T-cell (primary cell): ENCODE measurements around the gene CACNA1A. TPM values are rescaled to one million over a fixed set of nuclear protein-coding genes. Genes with fewer than 3 reads are reported as not detected.
"Not testable (repeated sequence)": the region's sequence is repeated elsewhere in the genome, so short reads cannot be mapped to it uniquely, and the experiment has no call there.

Experiments used
- ATAC-seq, 4 experiments: fragments of 200-7000 bp in 3 of 4; fragments of 150-1000 bp in 1 of 4; cut with Tn5 transposase; replicated peaks in 1 of 4; 1 replicate in 3 of 4; 2 replicates in 1 of 4; pipeline ENCODE4 v1.10.0; 2021; ENCODE audit warnings: moderate library complexity in 3 of 4, mild to moderate bottlenecking in 2 of 4, moderate number of reproducible peaks in 1 of 4
- CTCF ChIA-PET, 2 donors: fragments of 300-600 bp; sonication (Branson Sonifier 250); formaldehyde crosslinking; loops; one replicate each; lab custom pipeline; 2022; ENCODE audit warnings: antibody characterized with exemption in 2 of 2; lab: Charles Lee
- POLR2A ChIA-PET, 2 donors: fragments of 300-600 bp; sonication (Branson Sonifier 250); formaldehyde crosslinking; loops; one replicate each; lab custom pipeline; 2022; ENCODE audit warnings: antibody characterized with exemption in 2 of 2; lab: Charles Lee
- DNase-seq, 35 experiments: peaks; one replicate each; pipeline versions ENCODE4 v3.0.0 to v3.0.0-alpha.2; 2013 to 2023
- H3K27ac ChIP-seq: one replicate; pipeline ENCODE4 v1.5.1; 2013; ENCODE audit warnings: low read length
- H3K27me3 ChIP-seq, 2 experiments: replicated peaks in 1 of 2; 1 replicate in 1 of 2; 2 replicates in 1 of 2; pipeline versions ENCODE4 v1.6.1 to v1.7.0; 2013; ENCODE audit warnings: low read length in 1 of 2, mixed read lengths in 1 of 2; ENCODE audit not compliant: control insufficient read depth in 2 of 2, insufficient read depth in 2 of 2; ENCODE audit errors: extremely low read depth in 1 of 2
- H3K36me3 ChIP-seq, 2 donors: 1 replicate in 1 of 2; 2 replicates in 1 of 2; pipeline versions ENCODE4 v1.6.1 to v1.7.0; 2013; ENCODE audit warnings: low read length in 1 of 2; ENCODE audit not compliant: control insufficient read depth in 2 of 2, insufficient read depth in 1 of 2; ENCODE audit errors: extremely low read depth in 1 of 2
- H3K4me1 ChIP-seq, 2 experiments: 1 replicate in 1 of 2; 2 replicates in 1 of 2; pipeline versions ENCODE4 v1.6.1 to v1.7.0; 2013; ENCODE audit warnings: low read length in 2 of 2, mixed read lengths in 1 of 2; ENCODE audit not compliant: insufficient read depth in 2 of 2, control insufficient read depth in 1 of 2; ENCODE audit errors: extremely low read depth in 1 of 2
- H3K4me3 ChIP-seq, 2 donors: 1 replicate in 1 of 2; 2 replicates in 1 of 2; pipeline versions ENCODE4 v1.5.1 to v1.7.0; 2013; ENCODE audit warnings: mild to moderate bottlenecking in 2 of 2, low read length in 1 of 2, moderate library complexity in 1 of 2; ENCODE audit not compliant: control insufficient read depth in 1 of 2; ENCODE audit errors: extremely low read depth in 1 of 2
- H3K9me3 ChIP-seq: 2 replicates; pipeline ENCODE4 v1.7.0; 2013
- H3K27ac Mint-ChIP-seq, 2 donors: one replicate each; pipeline ENCODE4 v1.8.0; 2020 to 2021; ENCODE audit warnings: mild to moderate bottlenecking in 2 of 2, mixed read lengths in 2 of 2
- H3K27me3 Mint-ChIP-seq, 2 donors: one replicate each; pipeline ENCODE4 v1.8.0; 2021 to 2022; ENCODE audit warnings: mixed read lengths in 2 of 2
- H3K36me3 Mint-ChIP-seq: one replicate; pipeline ENCODE4 v1.8.0; 2021; ENCODE audit warnings: mixed read lengths
- H3K4me1 Mint-ChIP-seq, 3 donors: one replicate each; pipeline ENCODE4 v1.8.0; 2020 to 2022; ENCODE audit warnings: mixed read lengths in 3 of 3, mild to moderate bottlenecking in 1 of 3
- H3K4me3 Mint-ChIP-seq, 3 donors: one replicate each; pipeline ENCODE4 v1.8.0; 2020 to 2022; ENCODE audit warnings: mild to moderate bottlenecking in 3 of 3, mixed read lengths in 3 of 3, moderate library complexity in 3 of 3
- H3K9me3 Mint-ChIP-seq, 3 donors: one replicate each; pipeline ENCODE4 v1.8.0; 2020 to 2022; ENCODE audit warnings: mixed read lengths in 3 of 3
- WGBS: methylation state at CpG from one replicate; pipeline ENCODE4 v1.1.5; 2013; ENCODE audit warnings: missing lambda C conversion rate; ENCODE audit not compliant: insufficient coverage; 5-methylcytosine and 5-hydroxymethylcytosine counted together
- total RNA-seq, 35 experiments: library from RNA in 6 of 35; stranded (reverse) in 6 of 35; fragments of 120-200 nt in 1 of 35; gene quantifications; one replicate each; pipeline versions ENCODE4 v1.2.1 to v1.2.4 and lab custom pipeline; 2013 to 2026

CACNA1A gene
- total RNA-seq, 5 donors from 2014 or later (not counting 1 experiment from before 2014, with no cell fraction given): 0.33 to 0.89 (median 0.51) TPM

- ChIA-PET CTCF (interaction anchor here in 1 of 2 donors (0.6 kb wide), 2 partner anchors 154 to 795 kb away, joined by 3 read pairs; no protein-coding TSS in a partner anchor), POLR2A (no interaction called here)
- H3K27me3 ChIP-seq: peaks cover 0 to 24% of the 10 kb centered on the region in 2 experiments
- Mint-ChIP-seq H3K4me3 (no peak overlapping the region), H3K9me3 (peaks cover 0 to 27% (median 12%) of the 10 kb centered on the region in 3 donors), H3K36me3 (no peaks in the 10 kb centered on the region), H3K4me1 (no peaks in the 10 kb centered on the region), H3K27me3 (peaks cover 18 to 36% of the 10 kb centered on the region in 2 donors), H3K27ac (no peak overlapping the region)
- no peaks in the 10 kb centered on the region for H3K36me3 ChIP-seq
- 100% methylated on average over 2 of the region's 11 CpGs for WGBS
- no peak overlapping the region for H3K4me3 ChIP-seq
- H3K9me3 ChIP-seq: no peaks in the 10 kb centered on the region
- H3K4me1 ChIP-seq: no peaks in the 10 kb centered on the region
- no peak for DNase-seq
- no peak overlapping the region for H3K27ac ChIP-seq
- no peak for ATAC-seq
Observed at GRCh38 chr19:13427273-13428051, 78.8 kb downstream of the CACNA1A start.

GRCh38 chr19:13425875-13426274 is 80.4 kb downstream of the CACNA1A start:
- H3K4me1 ChIP-seq, H3K36me3 ChIP-seq, DNase-seq, H3K36me3 Mint-ChIP-seq, H3K4me3 ChIP-seq, H3K9me3 ChIP-seq, H3K27ac Mint-ChIP-seq, H3K27ac ChIP-seq, ATAC-seq, H3K4me3 Mint-ChIP-seq, H3K4me1 Mint-ChIP-seq, CTCF ChIA-PET, POLR2A ChIA-PET: not testable (repeated sequence)
- H3K27me3 Mint-ChIP-seq: peaks cover 20 to 31% of the 10 kb centered on the region in 2 donors
- peaks cover 0 to 22% of the 10 kb centered on the region in 2 experiments for H3K27me3 ChIP-seq
- WGBS: no CpG with 5 or more reads among the region's 3 CpGs
- H3K9me3 Mint-ChIP-seq: peaks cover 6 to 35% (median 16%) of the 10 kb centered on the region in 3 donors

DNA sequence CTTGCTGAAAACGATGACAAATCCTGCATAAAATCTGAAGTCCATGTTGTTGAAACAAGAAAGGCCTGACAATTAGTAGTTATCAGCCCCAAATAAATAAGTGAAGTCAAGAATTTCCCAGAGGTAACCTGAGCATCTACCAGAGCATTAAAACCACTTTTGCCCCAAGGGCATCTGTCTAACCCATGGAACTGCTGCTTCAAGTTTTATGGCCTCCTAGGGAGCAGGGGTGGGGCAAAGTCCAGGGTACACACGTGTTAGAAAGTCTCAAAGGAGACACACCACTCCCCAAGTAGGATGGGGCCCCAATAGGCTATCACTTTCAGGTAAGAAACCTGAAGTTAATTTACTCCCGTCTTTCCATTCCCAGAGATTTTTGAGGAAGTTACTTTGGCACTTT is 81.1 kb downstream of the CACNA1A start:
- Mint-ChIP-seq H3K4me1 (no peaks in the 10 kb centered on the region), H3K27me3 (peaks cover 13 to 24% of the 10 kb centered on the region in 2 donors), H3K27ac (no peak overlapping the region), H3K4me3 (no peak overlapping the region), H3K36me3 (no peaks in the 10 kb centered on the region), H3K9me3 (peaks cover 6 to 41% (median 20%) of the 10 kb centered on the region in 3 donors)
- no CpG with 5 or more reads among the region's 3 CpGs for WGBS
- CTCF ChIA-PET: interaction anchor here in 1 of 2 donors (0.6 kb wide), 1 partner anchor 154 kb away, joined by 7 read pairs; no protein-coding TSS in a partner anchor
- H3K9me3 ChIP-seq: no peaks in the 10 kb centered on the region
- H3K4me3 ChIP-seq: no peak overlapping the region
- H3K36me3 ChIP-seq: no peaks in the 10 kb centered on the region
- ATAC-seq (no peak), DNase-seq (no peak)
- no peaks in the 10 kb centered on the region for H3K4me1 ChIP-seq
- H3K27ac ChIP-seq: no peak overlapping the region
- POLR2A ChIA-PET: no interaction called here
- H3K27me3 ChIP-seq: peaks cover 0 to 16% of the 10 kb centered on the region in 2 experiments

- ChIA-PET POLR2A (no interaction called here), CTCF (interaction anchor here in 1 of 2 donors (0.6 kb wide), 1 partner anchor 1730 kb away, joined by 3 read pairs; no protein-coding TSS in a partner anchor)
- Mint-ChIP-seq H3K4me1 (no peaks in the 10 kb centered on the region), H3K4me3 (no peak overlapping the region), H3K36me3 (no peaks in the 10 kb centered on the region), H3K27ac (no peak overlapping the region), H3K9me3 (peaks cover 6 to 35% (median 18%) of the 10 kb centered on the region in 3 donors), H3K27me3 (peaks cover 7 to 9% of the 10 kb centered on the region in 2 donors)
- Histone ChIP-seq H3K36me3 (no peaks in the 10 kb centered on the region), H3K4me3 (no peak overlapping the region), H3K27ac (no peak overlapping the region), H3K27me3 (peaks cover 0 to 8% of the 10 kb centered on the region in 2 experiments), H3K9me3 (no peaks in the 10 kb centered on the region), H3K4me1 (no peaks in the 10 kb centered on the region)
- ATAC-seq (no peak), DNase-seq (no peak)
Observed at GRCh38 chr19:13420780-13421179, 85.5 kb downstream of the CACNA1A start.

- Mint-ChIP-seq H3K27ac (no peak overlapping the region), H3K9me3 (peaks cover 6 to 15% (median 9%) of the 10 kb centered on the region in 3 donors), H3K4me1 (no peaks in the 10 kb centered on the region), H3K4me3 (no peak overlapping the region), H3K27me3 (peaks cover 18% of the 10 kb centered on the region in 2 donors), H3K36me3 (no peaks in the 10 kb centered on the region)
- no peak for ATAC-seq
- H3K27ac ChIP-seq: no peak overlapping the region
- H3K4me3 ChIP-seq: no peak overlapping the region
- DNase-seq: no peak
- ChIA-PET CTCF (no interaction called here), POLR2A (no interaction called here)
- no peaks in the 10 kb centered on the region for H3K9me3 ChIP-seq
- no peaks in the 10 kb centered on the region for H3K36me3 ChIP-seq
- 78% methylated on average over 9 of the region's 10 CpGs for WGBS
- H3K4me1 ChIP-seq: no peaks in the 10 kb centered on the region
- peaks cover 0 to 13% of the 10 kb centered on the region in 2 experiments for H3K27me3 ChIP-seq
Observed at GRCh38 chr19:13417054-13417453, 89.2 kb downstream of the CACNA1A start.

- ChIA-PET POLR2A (no interaction called here), CTCF (no interaction called here)
- WGBS: 80% methylated on average over 1 of the region's 6 CpGs
- DNase-seq (no peak), ATAC-seq (no peak)
- H3K36me3 ChIP-seq: no peaks in the 10 kb centered on the region
- H3K9me3 ChIP-seq: no peaks in the 10 kb centered on the region
- no peak overlapping the region for H3K4me3 ChIP-seq
- H3K4me1 ChIP-seq: no peaks in the 10 kb centered on the region
- H3K9me3 Mint-ChIP-seq: no peaks in the 10 kb centered on the region
- no peak overlapping the region for H3K27ac ChIP-seq
- no peaks in the 10 kb centered on the region for H3K4me1 Mint-ChIP-seq
- H3K27me3 ChIP-seq: peaks cover 0 to 22% of the 10 kb centered on the region in 2 experiments
- H3K27ac Mint-ChIP-seq: no peak overlapping the region
- H3K27me3 Mint-ChIP-seq: peaks cover 25 to 32% of the 10 kb centered on the region in 2 donors
- H3K36me3 Mint-ChIP-seq: no peaks in the 10 kb centered on the region
- no peak overlapping the region for H3K4me3 Mint-ChIP-seq
Observed at GRCh38 chr19:13411899-13412298, 94.4 kb downstream of the CACNA1A start.
